SK-N-SH (cell line): ENCODE measurements around the gene ITSN1. TPM values are rescaled to one million over a fixed set of nuclear protein-coding genes. Genes with fewer than 3 reads are reported as not detected.

Source experiments
- CTCF ChIA-PET: fragments of 300-600, 350-600 bp; formaldehyde crosslinking; extraction: SDS; loops from one replicate; lab custom pipeline; 2021; lab: Yijun Ruan, JAX
- POLR2A ChIA-PET: fragments of 350-600 bp; sonication (Branson Sonifier 250); formaldehyde crosslinking; extraction: SDS; loops from one replicate; lab custom pipeline; 2020; ENCODE audit warnings: antibody characterized with exemption, inconsistent platforms; lab: Yijun Ruan, JAX
- DNase-seq: peaks from one replicate; pipeline ENCODE4 v3.0.0; 2012
- H2AFZ ChIP-seq: fragments of 200-600 bp; sonication (generic); 2 replicates; pipeline ENCODE4 v1.8.1; 2016; ENCODE audit warnings: antibody characterized with exemption, mild to moderate bottlenecking, low read depth
- H3F3A ChIP-seq: fragments of 200-600 bp; sonication (generic); replicated peaks from 2 replicates; pipeline ENCODE3; 2016; ENCODE audit warnings: antibody characterized with exemption, mild to moderate bottlenecking; ENCODE audit not compliant: insufficient read depth
- H3K27ac ChIP-seq, 2 experiments: fragments of 200-500 bp in 1 of 2; fragments of 200-600 bp in 1 of 2; sonication (Bioruptor generic) in 1 of 2; sonication (generic), shearing (Covaris generic) in 1 of 2; 2 replicates each; pipeline versions ENCODE4 v1.5.1 to v1.6.1; 2014 to 2016; ENCODE audit warnings: low read depth in 2 of 2, inconsistent platforms in 1 of 2, low read length in 1 of 2, mild to moderate bottlenecking in 1 of 2, mixed read lengths in 1 of 2
- H3K27me3 ChIP-seq: fragments of 200-600 bp; sonication (generic), shearing (Covaris generic); 2 replicates; pipeline ENCODE4 v1.6.1; 2016; ENCODE audit warnings: mixed run types; ENCODE audit not compliant: insufficient read depth
- H3K36me3 ChIP-seq, 2 experiments: fragments of 200-500 bp in 1 of 2; fragments of 200-600 bp in 1 of 2; sonication (Bioruptor generic) in 1 of 2; sonication (generic) in 1 of 2; replicated peaks in 1 of 2; 2 replicates each; pipeline versions ENCODE3 to v1.5.1; 2014 to 2016; ENCODE audit warnings: low read length in 1 of 2, mild to moderate bottlenecking in 1 of 2; ENCODE audit not compliant: insufficient read depth in 2 of 2, control insufficient read depth in 1 of 2
- H3K4me1 ChIP-seq, 2 experiments: fragments of 200-500 bp in 1 of 2; fragments of 200-600 bp in 1 of 2; sonication (Bioruptor generic) in 1 of 2; sonication (generic), shearing (Covaris generic) in 1 of 2; 2 replicates each; pipeline versions ENCODE4 v1.5.1 to v1.6.1; 2014 to 2016; ENCODE audit warnings: low read depth in 1 of 2, low read length in 1 of 2, mixed run types in 1 of 2; ENCODE audit not compliant: insufficient read depth in 2 of 2, control insufficient read depth in 1 of 2
- H3K4me2 ChIP-seq: fragments of 200-600 bp; sonication (generic), shearing (Covaris generic); 2 replicates; pipeline ENCODE4 v1.6.1; 2017; ENCODE audit warnings: mixed run types
- H3K4me3 ChIP-seq, 2 experiments: fragments of 200-500 bp in 1 of 2; fragments of 200-600 bp in 1 of 2; sonication (Bioruptor generic) in 1 of 2; sonication (generic), shearing (Covaris generic) in 1 of 2; 2 replicates each; pipeline versions ENCODE4 v1.5.1 to v1.8.1; 2014 to 2016; ENCODE audit warnings: low read depth in 2 of 2, inconsistent platforms in 1 of 2, low read length in 1 of 2, mild to moderate bottlenecking in 1 of 2, mixed read lengths in 1 of 2, moderate library complexity in 1 of 2
- H3K79me2 ChIP-seq: fragments of 200-600 bp; sonication (generic); 2 replicates; pipeline ENCODE4 v1.8.1; 2017; ENCODE audit warnings: mild to moderate bottlenecking; ENCODE audit not compliant: insufficient read depth
- H3K9ac ChIP-seq: fragments of 200-600 bp; sonication (generic); 2 replicates; pipeline ENCODE4 v1.6.1; 2017; ENCODE audit warnings: mixed run types
- H3K9me2 ChIP-seq: fragments of 200-600 bp; sonication (generic); 2 replicates; pipeline ENCODE4 v1.6.1; 2017; ENCODE audit warnings: mixed run types
- H3K9me3 ChIP-seq: fragments of 200-600 bp; sonication (generic); 2 replicates; pipeline ENCODE4 v1.6.1; 2017; ENCODE audit warnings: mixed run types, mild to moderate bottlenecking, moderate library complexity
- H4K20me1 ChIP-seq: fragments of 200-600 bp; sonication (generic); 2 replicates; pipeline ENCODE4 v1.6.1; 2017; ENCODE audit warnings: mild to moderate bottlenecking, mixed run types; ENCODE audit not compliant: insufficient read depth
- EZH2phosphoT487 ChIP-seq: fragments of 200-600 bp; sonication (generic); IDR thresholded peaks from 2 replicates; pipeline ENCODE4 v1.6.1; 2017; ENCODE audit warnings: low read depth, mixed run types, mild to moderate bottlenecking, antibody characterized with exemption, moderate library complexity, borderline replicate concordance
- FOSL2 ChIP-seq: IDR thresholded peaks from 2 replicates; pipeline ENCODE4 v1.4.0; 2012; ENCODE audit warnings: low read depth, mild to moderate bottlenecking, moderate library complexity, borderline replicate concordance
- FOXJ3 ChIP-seq: sonication (generic); formaldehyde crosslinking; IDR thresholded peaks from 2 replicates; pipeline ENCODE4 v1.5.1; 2020; ENCODE audit warnings: mild to moderate bottlenecking, missing genetic modification reagents
- FOXM1 ChIP-seq: IDR thresholded peaks from 2 replicates; pipeline ENCODE4 v1.4.0; 2012; ENCODE audit warnings: low read depth, mild to moderate bottlenecking
- GABPA ChIP-seq: IDR thresholded peaks from 2 replicates; pipeline ENCODE4 v1.4.0; 2012; ENCODE audit warnings: low read depth, mild to moderate bottlenecking
- GATA2 ChIP-seq: sonication (generic); formaldehyde crosslinking; IDR thresholded peaks from 2 replicates; pipeline ENCODE4 v1.5.0; 2020; ENCODE audit warnings: mild to moderate bottlenecking, missing genetic modification reagents
- JUND ChIP-seq: IDR thresholded peaks from 2 replicates; pipeline ENCODE4 v1.4.0; 2012
- MEF2A ChIP-seq: IDR thresholded peaks from 2 replicates; pipeline ENCODE4 v1.4.0; 2012; ENCODE audit warnings: low read depth, borderline replicate concordance
- MXI1 ChIP-seq: IDR thresholded peaks from 2 replicates; pipeline ENCODE4 v1.6.1; 2012; ENCODE audit warnings: mild to moderate bottlenecking, low read depth, low read length, improper control_type of control experiment
- NFIC ChIP-seq: IDR thresholded peaks from 2 replicates; pipeline ENCODE4 v1.4.0; 2012; ENCODE audit warnings: borderline replicate concordance
- POLR2AphosphoS5 ChIP-seq: IDR thresholded peaks from 2 replicates; pipeline ENCODE4 v1.6.1; 2012; ENCODE audit warnings: low read depth, low read length
- RCOR1 ChIP-seq: fragments of 150-350 bp; IDR thresholded peaks from 2 replicates; pipeline ENCODE4 v1.6.1; 2017; ENCODE audit warnings: antibody characterized with exemption, low read length
- RFX5 ChIP-seq: IDR thresholded peaks from 2 replicates; pipeline ENCODE4 v1.6.1; 2012; ENCODE audit warnings: mild to moderate bottlenecking, improper control_type of control experiment, low read length
- TAF1 ChIP-seq: IDR thresholded peaks from 2 replicates; pipeline ENCODE4 v1.6.1; 2012; ENCODE audit warnings: low read depth, mild to moderate bottlenecking, low read length, moderate library complexity, borderline replicate concordance
- WGBS: methylation state at CpG from one replicate; pipeline ENCODE4 v1.1.6; 2017; ENCODE audit warnings: low lambda C conversion rate; 5-methylcytosine and 5-hydroxymethylcytosine counted together
- polyA plus RNA-seq, 3 experiments: library from polyadenylated mRNA; depleted of rRNA; stranded (reverse); fragments of >200 nt; gene quantifications; 2 replicates each; pipeline ENCODE4 v1.2.3, GENCODE V29; 2012
- TF ChIP-seq, protein P1 (sequence below): IDR thresholded peaks from 2 replicates; pipeline ENCODE4; 2012
- TF ChIP-seq, protein P2 (sequence below): IDR thresholded peaks from 2 replicates; pipeline ENCODE4 v1.4.0; 2012; ENCODE audit warnings: low read depth, borderline replicate concordance
- TF ChIP-seq, protein P3 (sequence below): IDR thresholded peaks from 2 replicates; pipeline ENCODE4 v1.6.1; 2012; ENCODE audit warnings: mild to moderate bottlenecking, low read depth, low read length, moderate library complexity
- TF ChIP-seq, protein P4 (sequence below): fragments of 150-350 bp; IDR thresholded peaks from 2 replicates; pipeline ENCODE4 v1.6.1; 2017; ENCODE audit warnings: antibody characterized with exemption, low read length, low read depth, borderline replicate concordance

The ITSN1 gene
- polyA plus RNA-seq, 1 of the 3 experiments (the other 2 are of a cell fraction): 27.8 TPM

DNA sequence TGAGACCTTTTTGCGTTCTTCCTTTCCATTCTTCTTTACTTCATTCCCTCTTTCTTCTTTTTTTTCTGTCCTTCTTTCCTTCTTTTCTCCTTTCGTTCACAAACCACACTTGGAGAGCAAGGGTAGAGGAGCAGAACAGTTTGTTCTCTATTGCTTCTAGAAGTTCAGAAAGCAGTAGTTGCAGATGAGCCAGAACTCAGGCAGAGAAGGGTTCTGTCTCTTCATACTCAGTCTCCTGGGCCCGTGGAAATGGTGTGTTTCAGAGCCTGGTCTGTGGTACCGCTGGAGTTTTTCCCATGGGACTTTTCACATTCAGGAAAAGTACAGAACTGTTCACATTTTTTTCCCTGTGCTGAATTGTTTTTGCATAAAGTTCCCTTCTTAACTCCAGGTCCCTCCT, 186.3 kb downstream of the ITSN1 start:
- H3K4me1 ChIP-seq: no peaks in the 10 kb centered on the region; a peak in 2 of 4 replicates
- no peaks in the 10 kb centered on the region for H3K9me2 ChIP-seq
- no peak overlapping the region for H3K4me2 ChIP-seq
- no peak overlapping the region for H2AFZ ChIP-seq
- H3K4me3 ChIP-seq: no peak overlapping the region
- no peaks in the 10 kb centered on the region for H3K27me3 ChIP-seq
- WGBS: 95% methylated on average over 4 of the region's 4 CpGs
- no peaks in the 10 kb centered on the region for H3K79me2 ChIP-seq
- H3K9ac ChIP-seq: no peak overlapping the region
- ChIA-PET POLR2A (no interaction called here), CTCF (no interaction called here)
- no peaks in the 10 kb centered on the region for H3K9me3 ChIP-seq
- no peak overlapping the region for H3K27ac ChIP-seq
- H3K36me3 ChIP-seq: peaks cover 6 to 33% of the 10 kb centered on the region in 2 experiments
- H3F3A ChIP-seq: no peaks in the 10 kb centered on the region
- no peak for DNase-seq
- no peaks in the 10 kb centered on the region for H4K20me1 ChIP-seq
- TF ChIP-seq, protein P1, sequence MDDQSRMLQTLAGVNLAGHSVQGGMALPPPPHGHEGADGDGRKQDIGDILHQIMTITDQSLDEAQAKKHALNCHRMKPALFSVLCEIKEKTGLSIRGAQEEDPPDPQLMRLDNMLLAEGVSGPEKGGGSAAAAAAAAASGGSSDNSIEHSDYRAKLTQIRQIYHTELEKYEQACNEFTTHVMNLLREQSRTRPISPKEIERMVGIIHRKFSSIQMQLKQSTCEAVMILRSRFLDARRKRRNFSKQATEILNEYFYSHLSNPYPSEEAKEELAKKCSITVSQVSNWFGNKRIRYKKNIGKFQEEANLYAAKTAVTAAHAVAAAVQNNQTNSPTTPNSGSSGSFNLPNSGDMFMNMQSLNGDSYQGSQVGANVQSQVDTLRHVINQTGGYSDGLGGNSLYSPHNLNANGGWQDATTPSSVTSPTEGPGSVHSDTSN: no peak
- TF ChIP-seq RCOR1 (no peak), POLR2AphosphoS5 (no peak), TAF1 (no peak), GATA2 (no peak), GABPA (no peak), RFX5 (no peak), MXI1 (no peak), MEF2A (no peak), NFIC (no peak), FOXM1 (no peak), FOSL2 (no peak), JUND (no peak), EZH2phosphoT487 (no peak), FOXJ3 (CRISPR knock-in tag) (no peak)
- TF ChIP-seq, protein P2, sequence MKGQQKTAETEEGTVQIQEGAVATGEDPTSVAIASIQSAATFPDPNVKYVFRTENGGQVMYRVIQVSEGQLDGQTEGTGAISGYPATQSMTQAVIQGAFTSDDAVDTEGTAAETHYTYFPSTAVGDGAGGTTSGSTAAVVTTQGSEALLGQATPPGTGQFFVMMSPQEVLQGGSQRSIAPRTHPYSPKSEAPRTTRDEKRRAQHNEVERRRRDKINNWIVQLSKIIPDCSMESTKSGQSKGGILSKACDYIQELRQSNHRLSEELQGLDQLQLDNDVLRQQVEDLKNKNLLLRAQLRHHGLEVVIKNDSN: no peak
- TF ChIP-seq, protein P3, sequence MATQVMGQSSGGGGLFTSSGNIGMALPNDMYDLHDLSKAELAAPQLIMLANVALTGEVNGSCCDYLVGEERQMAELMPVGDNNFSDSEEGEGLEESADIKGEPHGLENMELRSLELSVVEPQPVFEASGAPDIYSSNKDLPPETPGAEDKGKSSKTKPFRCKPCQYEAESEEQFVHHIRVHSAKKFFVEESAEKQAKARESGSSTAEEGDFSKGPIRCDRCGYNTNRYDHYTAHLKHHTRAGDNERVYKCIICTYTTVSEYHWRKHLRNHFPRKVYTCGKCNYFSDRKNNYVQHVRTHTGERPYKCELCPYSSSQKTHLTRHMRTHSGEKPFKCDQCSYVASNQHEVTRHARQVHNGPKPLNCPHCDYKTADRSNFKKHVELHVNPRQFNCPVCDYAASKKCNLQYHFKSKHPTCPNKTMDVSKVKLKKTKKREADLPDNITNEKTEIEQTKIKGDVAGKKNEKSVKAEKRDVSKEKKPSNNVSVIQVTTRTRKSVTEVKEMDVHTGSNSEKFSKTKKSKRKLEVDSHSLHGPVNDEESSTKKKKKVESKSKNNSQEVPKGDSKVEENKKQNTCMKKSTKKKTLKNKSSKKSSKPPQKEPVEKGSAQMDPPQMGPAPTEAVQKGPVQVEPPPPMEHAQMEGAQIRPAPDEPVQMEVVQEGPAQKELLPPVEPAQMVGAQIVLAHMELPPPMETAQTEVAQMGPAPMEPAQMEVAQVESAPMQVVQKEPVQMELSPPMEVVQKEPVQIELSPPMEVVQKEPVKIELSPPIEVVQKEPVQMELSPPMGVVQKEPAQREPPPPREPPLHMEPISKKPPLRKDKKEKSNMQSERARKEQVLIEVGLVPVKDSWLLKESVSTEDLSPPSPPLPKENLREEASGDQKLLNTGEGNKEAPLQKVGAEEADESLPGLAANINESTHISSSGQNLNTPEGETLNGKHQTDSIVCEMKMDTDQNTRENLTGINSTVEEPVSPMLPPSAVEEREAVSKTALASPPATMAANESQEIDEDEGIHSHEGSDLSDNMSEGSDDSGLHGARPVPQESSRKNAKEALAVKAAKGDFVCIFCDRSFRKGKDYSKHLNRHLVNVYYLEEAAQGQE: no peak
- TF ChIP-seq, protein P4, sequence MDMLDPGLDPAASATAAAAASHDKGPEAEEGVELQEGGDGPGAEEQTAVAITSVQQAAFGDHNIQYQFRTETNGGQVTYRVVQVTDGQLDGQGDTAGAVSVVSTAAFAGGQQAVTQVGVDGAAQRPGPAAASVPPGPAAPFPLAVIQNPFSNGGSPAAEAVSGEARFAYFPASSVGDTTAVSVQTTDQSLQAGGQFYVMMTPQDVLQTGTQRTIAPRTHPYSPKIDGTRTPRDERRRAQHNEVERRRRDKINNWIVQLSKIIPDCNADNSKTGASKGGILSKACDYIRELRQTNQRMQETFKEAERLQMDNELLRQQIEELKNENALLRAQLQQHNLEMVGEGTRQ: no peak
